Measurements from ENCODE around the gene TEX19.
"Not testable (repeated sequence)": the region's sequence is repeated elsewhere in the genome, so short reads cannot be mapped to it uniquely, and the experiment has no call there.

The TEX19 gene

GRCh38 chr17:82339634-82340580 is 19.1 kb upstream of the TEX19 start:
- DNase-seq, result peak; percentile 31

- DNase-seq, result no peak
These were observed 16.5 kb upstream of the TEX19 start for GRCh38 chr17:82342361-82343079.

GRCh38 chr17:82343560-82343959 is 15.5 kb upstream of the TEX19 start:
- no peak for DNase-seq

GRCh38 chr17:82344175-82344907 is 14.7 kb upstream of the TEX19 start:
- DNase-seq, result no peak

- DNase-seq, result no peak
These were observed 13.7 kb upstream of the TEX19 start for GRCh38 chr17:82345151-82345976.

- DNase-seq, result no peak
These were observed 12.4 kb upstream of the TEX19 start for GRCh38 chr17:82346342-82347300.

- DNase-seq, result not testable (repeated sequence)
These were observed 11.1 kb upstream of the TEX19 start for GRCh38 chr17:82347994-82348393.

GRCh38 chr17:82348434-82348833 is 10.6 kb upstream of the TEX19 start:
- DNase-seq, result no peak

GRCh38 chr17:82348866-82349265 is 10.2 kb upstream of the TEX19 start:
- no peak for DNase-seq

- peak; percentile 63 for DNase-seq
These were observed 9.8 kb upstream of the TEX19 start for GRCh38 chr17:82349287-82349701.

GRCh38 chr17:82350182-82351030 is 8.6 kb upstream of the TEX19 start:
- DNase-seq, result no peak

- no peak for DNase-seq
These were observed 7.8 kb upstream of the TEX19 start for GRCh38 chr17:82351254-82351712.

GRCh38 chr17:82351713-82352488 is 7.1 kb upstream of the TEX19 start:
- DNase-seq, result peak; percentile 77

- no peak for DNase-seq
These were observed 5.6 kb upstream of the TEX19 start for GRCh38 chr17:82353484-82353883.

GRCh38 chr17:82354804-82355308 is 4.2 kb upstream of the TEX19 start:
- DNase-seq, result no peak

- DNase-seq, result peak; percentile 48
These were observed 3.1 kb upstream of the TEX19 start for GRCh38 chr17:82355770-82356427.

- no peak for DNase-seq
These were observed 2.1 kb upstream of the TEX19 start for GRCh38 chr17:82356845-82357355.

- no peak for DNase-seq
These were observed 1.7 kb upstream of the TEX19 start for GRCh38 chr17:82357394-82357793.

Data from fibroblast of skin of right biceps (primary cell).